ENCODE measurements around the gene CMTM6. TPM values are rescaled to one million over a fixed set of nuclear protein-coding genes. Genes with fewer than 3 reads are reported as not detected.

The CMTM6 gene
- total RNA-seq, 2 donors from 2014 or later: 97.2 to 99.3 TPM

Other genes with a start within 250 kb of the CMTM6 start
- gene CMTM7, start 111.0 kb downstream of the CMTM6 start, total RNA-seq: 10 to 100 TPM; 38.5 to 45.3 TPM
- gene DYNC1LI1, start 68.0 kb upstream of the CMTM6 start, total RNA-seq: 10 to 100 TPM; 24.4 to 30.8 TPM
- gene CNOT10, start 182.3 kb upstream of the CMTM6 start, total RNA-seq: 10 to 100 TPM; 41.2 to 41.7 TPM

All from T-helper 17 cell (primary cell).